PC-3 (cell line): Measurements from ENCODE around the gene CRYGC. TPM values are rescaled to one million over a fixed set of nuclear protein-coding genes. Genes with fewer than 3 reads are reported as not detected.

ENCODE experiments used
- ATAC-seq: fragments of 200-7000 bp; cut with Tn5 transposase; 2 replicates; pipeline ENCODE4 v1.9.1; 2020; ENCODE audit warnings: mild to moderate bottlenecking, moderate library complexity
- BruUV-seq: library from RNA; stranded (reverse); fragments of 400-500 nt; replicated peaks from 2 replicates; lab custom pipeline; 2021; lab: Mats Ljungman, UMichigan
- CTCF ChIA-PET: fragments of 300-600 bp; sonication (Branson Sonifier 250); formaldehyde crosslinking; loops from one replicate; lab custom pipeline; 2022; ENCODE audit warnings: antibody characterized with exemption; lab: Charles Lee
- POLR2A ChIA-PET: fragments of 300-600 bp; sonication (Branson Sonifier 250); formaldehyde crosslinking; loops from one replicate; lab custom pipeline; 2022; ENCODE audit warnings: antibody characterized with exemption; ENCODE audit not compliant: unreplicated experiment; lab: Charles Lee
- DNase-seq: peaks from one replicate; pipeline ENCODE4 v3.0.0-alpha.2; 2015
- H2AFZ ChIP-seq: fragments of 300-600 bp; sonication (generic); 2 replicates; pipeline ENCODE4 v1.6.0; 2016; ENCODE audit warnings: antibody characterized with exemption, low read length
- H3F3A ChIP-seq: fragments of 300-600 bp; sonication (generic); one replicate; pipeline ENCODE4 v1.6.0; 2017; ENCODE audit warnings: antibody characterized with exemption, low read length, control low read depth, mild to moderate bottlenecking; ENCODE audit not compliant: unreplicated experiment
- H3K27ac ChIP-seq: fragments of 300-600 bp; sonication (generic); 2 replicates; pipeline ENCODE4 v1.5.1; 2016; ENCODE audit warnings: mild to moderate bottlenecking, low read length
- H3K27me3 ChIP-seq: fragments of 300-600 bp; sonication (generic); 2 replicates; pipeline ENCODE4 v1.6.1; 2016; ENCODE audit warnings: low read length, mixed read lengths
- H3K36me3 ChIP-seq: fragments of 300-600 bp; sonication (generic); 2 replicates; pipeline ENCODE4 v1.6.1; 2016; ENCODE audit warnings: low read depth, mixed run types, low read length, mixed read lengths
- H3K4me1 ChIP-seq: fragments of 300-600 bp; sonication (generic); 2 replicates; pipeline ENCODE4 v1.5.1; 2016; ENCODE audit warnings: low read length; ENCODE audit not compliant: insufficient read depth
- H3K4me2 ChIP-seq: fragments of 300-600 bp; sonication (generic); 2 replicates; pipeline ENCODE4 v1.6.0; 2016; ENCODE audit warnings: low read length
- H3K4me3 ChIP-seq: fragments of 300-600 bp; sonication (generic); 2 replicates; pipeline ENCODE4 v1.5.1; 2016; ENCODE audit warnings: mild to moderate bottlenecking, low read length, mixed read lengths
- H3K79me2 ChIP-seq: fragments of 300-600 bp; sonication (generic); 2 replicates; pipeline ENCODE4 v1.6.1; 2017; ENCODE audit warnings: low read length, mixed read lengths
- H3K9ac ChIP-seq: fragments of 300-600 bp; sonication (generic); 2 replicates; pipeline ENCODE4 v1.6.0; 2016; ENCODE audit warnings: mild to moderate bottlenecking, low read length
- H3K9me2 ChIP-seq: fragments of 300-600 bp; sonication (generic); replicated peaks from 2 replicates; pipeline ENCODE4 v1.6.1; 2016; ENCODE audit warnings: mixed run types, low read length, mixed read lengths
- H3K9me3 ChIP-seq: fragments of 300-600 bp; sonication (generic); 2 replicates; pipeline ENCODE4 v1.6.1; 2016; ENCODE audit warnings: low read length, mixed read lengths
- H4K20me1 ChIP-seq: fragments of 300-600 bp; sonication (generic); 2 replicates; pipeline ENCODE4 v1.6.1; 2016; ENCODE audit warnings: low read length, mixed read lengths
- CTCF ChIP-seq: fragments of 300-600 bp; sonication (generic); conservative IDR thresholded peaks from 2 replicates; pipeline ENCODE4 v1.5.1; 2017; ENCODE audit warnings: antibody characterized with exemption, low read depth, mild to moderate bottlenecking, low read length
- EZH2 ChIP-seq: fragments of 300-600 bp; sonication (generic); IDR thresholded peaks from one replicate; pipeline ENCODE4 v1.6.1; 2017; ENCODE audit warnings: antibody characterized with exemption, mild to moderate bottlenecking, low read length; ENCODE audit not compliant: unreplicated experiment
- EZH2phosphoT487 ChIP-seq: fragments of 300-600 bp; sonication (generic); IDR thresholded peaks from 2 replicates; pipeline ENCODE4 v1.6.1; 2018; ENCODE audit warnings: mild to moderate bottlenecking, antibody characterized with exemption, low read length, borderline replicate concordance
- intact Hi-C: fragments of 100-400 bp; cut with micrococcal nuclease; formaldehyde crosslinking; loops from 2 replicates; pipeline ENCODE4 v1.9.0; 2023
- total RNA-seq: library from RNA; depleted of rRNA; stranded (reverse); fragments of >200 nt; gene quantifications from 2 replicates; pipeline ENCODE4 v1.2.3, GENCODE V29; 2014

The CRYGC gene
- total RNA-seq, 1 experiment from 2014 or later: not detected

- Histone ChIP-seq H3K27me3 (peaks cover 7% of the 10 kb centered on the region; the same call in 1 of the 2 replicates), H3K4me3 (no peak overlapping the region), H3F3A (no peaks in the 10 kb centered on the region), H3K9me3 (no peaks in the 10 kb centered on the region), H3K27ac (no peak overlapping the region), H2AFZ (0 out of 2 replicates have a peak overlapping the region, but pooled peaks have one; percentile 66), H4K20me1 (no peaks in the 10 kb centered on the region), H3K4me2 (no peak overlapping the region), H3K9me2 (no peaks in the 10 kb centered on the region), H3K36me3 (no peaks in the 10 kb centered on the region), H3K79me2 (no peaks in the 10 kb centered on the region), H3K4me1 (0 out of 2 replicates have a peak, but pooled peaks cover 3% of the 10 kb centered on the region), H3K9ac (no peak overlapping the region)
- no peak for TF ChIP-seq EZH2phosphoT487
- no peak for TF ChIP-seq CTCF
- no peak for TF ChIP-seq EZH2
- ChIA-PET CTCF (interaction anchor here (0.7 to 1.0 kb wide), 2 partner anchors 72 to 257 kb away, joined by 3 to 6 read pairs; no protein-coding TSS in a partner anchor), POLR2A (no interaction called here)
- ATAC-seq (no peak), DNase-seq (peak; percentile 17)
- intact Hi-C loops: no loop called here
- BruUV-seq: no TSS peak
These were observed 44.5 kb upstream of the CRYGC start for GRCh38 chr2:208174144-208174543.

GRCh38 chr2:208172125-208172524 lies 42.5 kb upstream of the CRYGC start:
- ChIA-PET POLR2A (no interaction called here), CTCF (no interaction called here)

GRCh38 chr2:208164951-208165755 lies 35.5 kb upstream of the CRYGC start:
- DNase-seq: no peak
- CTCF ChIA-PET: no interaction called here
- no TSS peak for BruUV-seq
- Histone ChIP-seq H3K36me3 (no peaks in the 10 kb centered on the region), H3K9me2 (no peaks in the 10 kb centered on the region), H3K4me3 (no peak overlapping the region), H3K9me3 (no peaks in the 10 kb centered on the region), H3K4me1 (no peaks in the 10 kb centered on the region), H3K27ac (no peak overlapping the region), H3K79me2 (no peaks in the 10 kb centered on the region), H3K27me3 (peaks cover 12% of the 10 kb centered on the region; the same call in 1 of the 2 replicates), H4K20me1 (no peaks in the 10 kb centered on the region), H3F3A (no peaks in the 10 kb centered on the region), H3K9ac (no peak overlapping the region), H3K4me2 (no peak overlapping the region), H2AFZ (no peak overlapping the region)
- intact Hi-C loops: no loop called here
- POLR2A ChIA-PET: no interaction called here
- TF ChIP-seq CTCF: no peak
- TF ChIP-seq EZH2: no peak
- no peak for TF ChIP-seq EZH2phosphoT487
- ATAC-seq: no peak

More at GRCh38 chr2:208172125-208172524, 42.5 kb upstream of the CRYGC start:
- Histone ChIP-seq H3K27me3 (peaks cover 7% of the 10 kb centered on the region; the same call in 1 of the 2 replicates), H3K4me1 (0 out of 2 replicates have a peak, but pooled peaks cover 3% of the 10 kb centered on the region), H3K27ac (no peak overlapping the region), H3K9me2 (no peaks in the 10 kb centered on the region), H3K4me2 (no peak overlapping the region), H2AFZ (no peak overlapping the region), H3F3A (no peaks in the 10 kb centered on the region), H3K36me3 (no peaks in the 10 kb centered on the region), H3K9me3 (no peaks in the 10 kb centered on the region), H4K20me1 (no peaks in the 10 kb centered on the region), H3K79me2 (no peaks in the 10 kb centered on the region), H3K9ac (no peak overlapping the region), H3K4me3 (no peak overlapping the region)
- ATAC-seq (no peak), DNase-seq (no peak)
- intact Hi-C loops: no loop called here
- TF ChIP-seq EZH2phosphoT487 (no peak), EZH2 (no peak)
- BruUV-seq: no TSS peak
